CD4-positive, alpha-beta T cell (primary cell): ENCODE results near the gene CISH. TPM values are rescaled to one million over a fixed set of nuclear protein-coding genes. Genes with fewer than 3 reads are reported as not detected.

Experiments
- ATAC-seq: fragments of 200-7000 bp; cut with Tn5 transposase; one replicate; pipeline ENCODE4 v1.10.0; 2022; ENCODE audit warnings: mild to moderate bottlenecking; ENCODE audit not compliant: poor library complexity
- CTCF ChIA-PET: fragments of 350-600 bp; sonication (Branson Sonifier 250); formaldehyde crosslinking; loops from one replicate; lab custom pipeline; 2021; ENCODE audit warnings: antibody characterized with exemption, inconsistent platforms; lab: Charles Lee
- POLR2A ChIA-PET: fragments of 350-600 bp; sonication (Branson Sonifier 250); formaldehyde crosslinking; loops from one replicate; lab custom pipeline; 2021; ENCODE audit warnings: antibody characterized with exemption, inconsistent platforms; lab: Charles Lee
- DNase-seq, 14 experiments: peaks; one replicate each; pipeline ENCODE4 v3.0.0-alpha.2; 2013 to 2020; ENCODE audit warnings: mixed read lengths in 2 of 14
- H3K27ac ChIP-seq, 2 donors: one replicate each; pipeline versions ENCODE4 v1.5.1 to v1.7.0; 2013; ENCODE audit warnings: low read length in 2 of 2, low read depth in 1 of 2, mild to moderate bottlenecking in 1 of 2
- H3K27me3 ChIP-seq, 2 experiments: 1 replicate in 1 of 2; 2 replicates in 1 of 2; pipeline versions ENCODE4 v1.6.1 to v1.7.0; 2013; ENCODE audit warnings: low read length in 2 of 2, control low read depth in 1 of 2, mild to moderate bottlenecking in 1 of 2, moderate library complexity in 1 of 2; ENCODE audit not compliant: insufficient read depth in 2 of 2, control insufficient read depth in 1 of 2
- H3K36me3 ChIP-seq: one replicate; pipeline ENCODE4 v1.6.1; 2013; ENCODE audit warnings: low read length, control low read depth; ENCODE audit not compliant: insufficient read depth
- H3K4me1 ChIP-seq: one replicate; pipeline ENCODE4 v1.6.1; 2013; ENCODE audit warnings: low read length, control low read depth; ENCODE audit not compliant: insufficient read depth
- H3K4me3 ChIP-seq: one replicate; pipeline ENCODE4 v1.5.1; 2013; ENCODE audit warnings: mild to moderate bottlenecking, low read length, moderate library complexity
- H3K9me3 ChIP-seq, 2 experiments: 1 replicate in 1 of 2; 2 replicates in 1 of 2; pipeline versions ENCODE4 v1.6.1 to v1.7.0; 2013; ENCODE audit warnings: low read length in 2 of 2, mild to moderate bottlenecking in 2 of 2, control low read depth in 1 of 2, moderate library complexity in 1 of 2; ENCODE audit not compliant: control insufficient read depth in 1 of 2, insufficient read depth in 1 of 2
- H3K27ac Mint-ChIP-seq: one replicate; pipeline ENCODE4 v1.8.0; 2020; ENCODE audit warnings: mixed read lengths
- H3K27me3 Mint-ChIP-seq: one replicate; pipeline ENCODE4 v1.8.0; 2021; ENCODE audit warnings: mixed read lengths
- H3K36me3 Mint-ChIP-seq: one replicate; pipeline ENCODE4 v1.8.0; 2021; ENCODE audit warnings: low read depth, mixed read lengths
- H3K4me1 Mint-ChIP-seq: one replicate; pipeline ENCODE4 v1.8.0; 2021; ENCODE audit warnings: low read depth, mixed read lengths
- H3K4me3 Mint-ChIP-seq: one replicate; pipeline ENCODE4 v1.8.0; 2020; ENCODE audit warnings: mild to moderate bottlenecking, mixed read lengths
- H3K9me3 Mint-ChIP-seq: one replicate; pipeline ENCODE4 v1.8.0; 2020; ENCODE audit warnings: mixed read lengths
- intact Hi-C, 2 experiments: fragments of 100-400 bp; cut with DNase I in 1 of 2; cut with micrococcal nuclease in 1 of 2; formaldehyde crosslinking; loops; one replicate each; pipeline versions ENCODE4 v1.15.1 to v1.9.0; 2023 to 2025; cut with DNase I, micrococcal nuclease
- total RNA-seq, 174 experiments: library from RNA in 2 of 174; stranded (reverse) in 2 of 174; gene quantifications; one replicate each; pipeline ENCODE4 v1.2.3 and lab custom pipeline; 2021 to 2026
- TF ChIP-seq, protein P1 (sequence below): fragments of 200-600 bp; IDR thresholded peaks from one replicate; pipeline ENCODE4 v1.8.0; 2022; ENCODE audit warnings: antibody characterized with exemption, mild to moderate bottlenecking

Gene CISH
- total RNA-seq, 2 experiments from 2014 or later: 3.5 to 3.7 TPM

DNA sequence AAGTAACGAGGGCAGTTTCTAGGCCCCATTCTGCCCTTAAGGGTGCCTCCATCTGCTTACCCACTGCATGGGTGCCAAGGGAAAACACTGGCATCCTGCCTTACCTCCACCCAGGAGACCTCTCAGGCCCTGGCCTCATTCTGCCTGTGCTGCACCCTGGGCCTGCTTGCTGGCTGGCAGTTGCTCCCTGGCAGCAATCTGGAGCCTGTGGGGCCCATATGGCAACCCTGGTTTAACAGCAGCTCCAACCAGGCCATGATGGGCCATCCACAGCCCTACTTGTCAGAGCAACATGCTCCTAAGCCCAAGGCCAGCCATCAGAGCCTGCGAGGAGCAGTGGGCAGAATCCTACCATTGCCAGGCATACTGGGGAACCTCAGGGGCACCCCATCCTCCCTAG lies 47.7 kb downstream of the CISH start:
- no peak overlapping the region for H3K4me3 Mint-ChIP-seq
- ChIA-PET POLR2A (no interaction called here), CTCF (no interaction called here)
- intact Hi-C loops: loop anchor here in 1 of 2 experiments (10.0 kb wide), 1 partner anchor 1971 kb away; the partner anchor contains the start of genes NT5DC2 and UQCC5
- peaks cover 25% of the 10 kb centered on the region for H3K4me1 Mint-ChIP-seq
- Histone ChIP-seq H3K27ac (no peak overlapping the region), H3K9me3 (no peaks in the 10 kb centered on the region), H3K4me1 (peaks cover 28% of the 10 kb centered on the region), H3K27me3 (no peaks in the 10 kb centered on the region), H3K4me3 (no peak overlapping the region), H3K36me3 (no peaks in the 10 kb centered on the region)
- peaks cover 4% of the 10 kb centered on the region for H3K36me3 Mint-ChIP-seq
- H3K9me3 Mint-ChIP-seq: no peaks in the 10 kb centered on the region
- H3K27ac Mint-ChIP-seq: no peak overlapping the region
- TF ChIP-seq, protein P1, sequence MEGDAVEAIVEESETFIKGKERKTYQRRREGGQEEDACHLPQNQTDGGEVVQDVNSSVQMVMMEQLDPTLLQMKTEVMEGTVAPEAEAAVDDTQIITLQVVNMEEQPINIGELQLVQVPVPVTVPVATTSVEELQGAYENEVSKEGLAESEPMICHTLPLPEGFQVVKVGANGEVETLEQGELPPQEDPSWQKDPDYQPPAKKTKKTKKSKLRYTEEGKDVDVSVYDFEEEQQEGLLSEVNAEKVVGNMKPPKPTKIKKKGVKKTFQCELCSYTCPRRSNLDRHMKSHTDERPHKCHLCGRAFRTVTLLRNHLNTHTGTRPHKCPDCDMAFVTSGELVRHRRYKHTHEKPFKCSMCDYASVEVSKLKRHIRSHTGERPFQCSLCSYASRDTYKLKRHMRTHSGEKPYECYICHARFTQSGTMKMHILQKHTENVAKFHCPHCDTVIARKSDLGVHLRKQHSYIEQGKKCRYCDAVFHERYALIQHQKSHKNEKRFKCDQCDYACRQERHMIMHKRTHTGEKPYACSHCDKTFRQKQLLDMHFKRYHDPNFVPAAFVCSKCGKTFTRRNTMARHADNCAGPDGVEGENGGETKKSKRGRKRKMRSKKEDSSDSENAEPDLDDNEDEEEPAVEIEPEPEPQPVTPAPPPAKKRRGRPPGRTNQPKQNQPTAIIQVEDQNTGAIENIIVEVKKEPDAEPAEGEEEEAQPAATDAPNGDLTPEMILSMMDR: no peak
- DNase-seq (no peak), ATAC-seq (no peak)
- H3K27me3 Mint-ChIP-seq: no peaks in the 10 kb centered on the region

DNA sequence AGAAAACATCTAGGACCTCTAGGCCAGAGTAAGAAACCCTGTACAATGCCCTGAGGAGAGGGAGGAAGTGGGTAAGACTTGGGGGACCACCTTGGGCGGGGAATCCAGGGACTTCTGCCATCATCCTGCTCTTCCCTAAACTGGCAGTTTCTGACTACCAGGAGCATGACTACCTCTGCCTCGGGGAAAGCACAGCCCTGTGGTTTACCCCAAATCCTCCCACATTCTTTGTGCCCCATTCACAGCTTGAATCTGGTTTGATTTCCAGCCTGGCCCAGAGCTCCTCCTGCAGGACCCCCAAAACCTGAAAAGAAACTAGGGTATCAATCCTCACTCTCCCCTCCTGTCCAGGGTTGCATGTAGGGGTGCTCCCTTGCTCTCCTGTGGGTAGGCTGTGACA lies 48.7 kb downstream of the CISH start:
- Histone ChIP-seq H3K4me1 (peaks cover 18% of the 10 kb centered on the region), H3K9me3 (no peaks in the 10 kb centered on the region), H3K36me3 (no peaks in the 10 kb centered on the region), H3K4me3 (no peak overlapping the region), H3K27me3 (no peaks in the 10 kb centered on the region), H3K27ac (no peak overlapping the region)
- ATAC-seq (no peak), DNase-seq (no peak)
- Mint-ChIP-seq H3K4me1 (peaks cover 16% of the 10 kb centered on the region), H3K9me3 (no peaks in the 10 kb centered on the region), H3K4me3 (no peak overlapping the region), H3K36me3 (no peaks in the 10 kb centered on the region), H3K27ac (no peak overlapping the region), H3K27me3 (no peaks in the 10 kb centered on the region)
- ChIA-PET POLR2A (no interaction called here), CTCF (no interaction called here)
- intact Hi-C loops: loop anchor here in 1 of 2 experiments (10.0 kb wide), 1 partner anchor 1972 kb away; the partner anchor contains the start of genes NT5DC2 and UQCC5
- TF ChIP-seq, protein P1: no peak

DNA sequence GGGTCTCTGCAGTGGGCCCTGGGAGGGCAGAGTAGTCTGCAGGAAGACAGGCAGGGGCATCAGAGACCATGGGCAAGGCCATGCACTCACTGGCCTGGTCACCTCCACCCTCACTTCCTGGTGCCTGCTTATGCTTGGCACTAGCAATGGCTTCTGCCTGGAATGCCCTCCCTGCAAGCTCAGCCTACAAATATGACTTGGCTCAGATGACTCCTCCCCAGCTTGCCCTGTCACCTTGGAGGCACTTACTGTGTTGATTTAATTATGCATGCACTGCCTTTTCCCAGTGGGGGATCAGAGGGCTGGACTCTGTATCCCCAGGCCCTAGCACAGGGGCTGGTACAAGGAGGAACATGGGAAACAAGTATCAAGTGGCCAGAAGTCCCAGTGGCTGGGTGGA lies 51.9 kb downstream of the CISH start:
- Histone ChIP-seq H3K27ac (no peak overlapping the region), H3K4me1 (no peaks in the 10 kb centered on the region), H3K4me3 (no peak overlapping the region), H3K9me3 (no peaks in the 10 kb centered on the region), H3K27me3 (no peaks in the 10 kb centered on the region), H3K36me3 (no peaks in the 10 kb centered on the region)
- no peak for ATAC-seq
- H3K27ac Mint-ChIP-seq: no peak overlapping the region
- DNase-seq: no peak
- H3K4me1 Mint-ChIP-seq: no peaks in the 10 kb centered on the region
- no peaks in the 10 kb centered on the region for H3K36me3 Mint-ChIP-seq
- POLR2A ChIA-PET: interaction anchor here (0.7 kb wide), 1 partner anchor 10 kb away, joined by 3 read pairs; the partner anchor contains the start of gene HEMK1
- H3K9me3 Mint-ChIP-seq: no peaks in the 10 kb centered on the region
- TF ChIP-seq, protein P1: no peak
- CTCF ChIA-PET: no interaction called here
- intact Hi-C loops: loop anchor here in 1 of 2 experiments (10.0 kb wide), 1 partner anchor 1975 kb away; the partner anchor contains the start of genes NT5DC2 and UQCC5
- H3K27me3 Mint-ChIP-seq: no peaks in the 10 kb centered on the region
- no peak overlapping the region for H3K4me3 Mint-ChIP-seq
